Keratinocyte (primary cell): ENCODE results near the gene GALNT9. TPM values are rescaled to one million over a fixed set of nuclear protein-coding genes. Genes with fewer than 3 reads are reported as not detected.

Experiments used
- DNase-seq: peaks from one replicate; pipeline ENCODE4 v3.0.0-alpha.2; 2011; ENCODE audit warnings: low read depth, missing footprints, low spot score
- FAIRE-seq: peaks from 2 replicates; lab custom pipeline; 2011; peaks lifted over from hg19 to GRCh38; lab: Jason Lieb, UNC
- H2AFZ ChIP-seq: 2 replicates; pipeline ENCODE4 v1.6.0; 2012; ENCODE audit warnings: low read length, control low read depth, inconsistent platforms; ENCODE audit not compliant: control insufficient read depth
- H3K27ac ChIP-seq: 2 replicates; pipeline ENCODE4 v1.5.1; 2011; ENCODE audit warnings: low read length; ENCODE audit not compliant: control insufficient read depth, insufficient read depth
- H3K27me3 ChIP-seq: 3 replicates; pipeline ENCODE4 v1.6.0; 2011; ENCODE audit warnings: low read length; ENCODE audit not compliant: control insufficient read depth, insufficient read depth; ENCODE audit errors: extremely low read depth
- H3K36me3 ChIP-seq, 2 experiments: 2 replicates in 1 of 2; 3 replicates in 1 of 2; pipeline ENCODE4 v1.5.1; 2011; ENCODE audit warnings: low read length in 2 of 2, mild to moderate bottlenecking in 1 of 2; ENCODE audit not compliant: control insufficient read depth in 2 of 2, insufficient read depth in 2 of 2; ENCODE audit errors: extremely low read depth in 1 of 2
- H3K4me1 ChIP-seq: 3 replicates; pipeline ENCODE4 v1.5.1; 2011; ENCODE audit warnings: low read length; ENCODE audit not compliant: control insufficient read depth, insufficient read depth; ENCODE audit errors: extremely low read depth
- H3K4me2 ChIP-seq: 3 replicates; pipeline ENCODE4 v1.6.0; 2011; ENCODE audit warnings: low read depth, low read length; ENCODE audit not compliant: control insufficient read depth, insufficient read depth; ENCODE audit errors: extremely low read depth
- H3K4me3 ChIP-seq, 3 experiments: fragments of 200-600 bp in 1 of 3; sonication (generic) in 1 of 3; 2 replicates in 2 of 3; 3 replicates in 1 of 3; pipeline ENCODE4 v1.5.1; 2011 to 2016; ENCODE audit warnings: low read length in 3 of 3, mild to moderate bottlenecking in 3 of 3, control low read depth in 2 of 3, inconsistent platforms in 1 of 3, low read depth in 1 of 3, mixed read lengths in 1 of 3, mixed run types in 1 of 3, moderate library complexity in 1 of 3; ENCODE audit not compliant: control insufficient read depth in 2 of 3, insufficient read depth in 2 of 3; ENCODE audit errors: extremely low read depth in 1 of 3
- H3K79me2 ChIP-seq: 2 replicates; pipeline ENCODE4 v1.6.0; 2012; ENCODE audit warnings: low read length; ENCODE audit not compliant: control insufficient read depth, insufficient read depth
- H3K9ac ChIP-seq: 3 replicates; pipeline ENCODE4 v1.6.0; 2011; ENCODE audit warnings: low read length; ENCODE audit not compliant: control insufficient read depth, insufficient read depth; ENCODE audit errors: extremely low read depth
- H3K9me1 ChIP-seq: 3 replicates; pipeline ENCODE4 v1.6.0; 2011; ENCODE audit warnings: low read length; ENCODE audit not compliant: control insufficient read depth, insufficient read depth; ENCODE audit errors: extremely low read depth
- H3K9me3 ChIP-seq: 2 replicates; pipeline ENCODE4 v1.5.1; 2012; ENCODE audit warnings: low read depth, low read length; ENCODE audit not compliant: control insufficient read depth
- H4K20me1 ChIP-seq: 3 replicates; pipeline ENCODE4 v1.6.0; 2011; ENCODE audit warnings: low read length; ENCODE audit not compliant: control insufficient read depth, insufficient read depth; ENCODE audit errors: extremely low read depth
- CTCF ChIP-seq, 3 experiments: IDR thresholded peaks in 1 of 3; conservative IDR thresholded peaks in 1 of 3; optimal IDR thresholded peaks in 1 of 3; 2 replicates in 2 of 3; 3 replicates in 1 of 3; pipeline versions ENCODE3 to v1.5.1; 2011; ENCODE audit warnings: low read length in 3 of 3, mild to moderate bottlenecking in 3 of 3, moderate library complexity in 2 of 3, control low read depth in 1 of 3, inconsistent platforms in 1 of 3; ENCODE audit not compliant: insufficient read depth in 2 of 3; ENCODE audit errors: extremely low read depth in 1 of 3
- EZH2 ChIP-seq: IDR thresholded peaks from one replicate; pipeline ENCODE4 v1.6.1; 2012; ENCODE audit warnings: inconsistent platforms, mild to moderate bottlenecking, low read length, moderate library complexity
- dilution Hi-C: fragments of 300-500 bp; cut with MboI; formaldehyde crosslinking; loops from one replicate; pipeline ENCODE4 v1.7.0; 2020; ENCODE audit warnings: low sequenced_read_pairs; ENCODE audit not compliant: extremely low pct_ligation_motif_present
- polyA plus RNA-seq, 5 experiments: library from polyadenylated mRNA; depleted of rRNA in 3 of 5; stranded (reverse) in 3 of 5; stranded (forward) in 1 of 5; unstranded in 1 of 5; fragments of >200 nt; gene quantifications; 1 replicate in 1 of 5; 2 replicates in 3 of 5; 3 replicates in 1 of 5; pipeline versions ENCODE4 v1.2.1 to v1.2.3, GENCODE V29; 2011 to 2012; ENCODE audit warnings: missing spikeins in 2 of 5, low read depth in 1 of 5, low replicate concordance in 1 of 5

GALNT9 gene
- polyA plus RNA-seq, 1 donor (not counting 4 experiments of a cell fraction or from before 2014, with no cell fraction given), result not detected

DNA sequence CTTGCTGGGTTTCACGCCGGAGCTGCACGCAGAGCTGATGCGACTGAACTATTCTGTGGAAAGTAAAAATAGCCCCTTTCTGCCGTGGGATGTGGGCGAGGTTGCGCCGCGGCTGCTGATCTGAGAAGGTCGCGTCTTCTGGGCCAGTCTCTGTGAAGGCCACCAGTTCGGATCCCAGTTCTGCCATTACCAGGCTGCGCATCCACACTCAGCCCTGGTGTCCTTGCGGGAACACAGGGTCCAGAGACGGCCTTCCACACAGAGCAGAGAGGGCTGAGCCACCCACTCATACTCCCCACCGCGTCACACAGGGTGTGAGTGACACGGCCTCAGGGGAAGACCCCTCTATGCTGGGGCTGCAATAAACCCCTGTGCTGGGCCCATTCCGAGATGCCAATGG is 13.9 kb downstream of the GALNT9 start:
- Histone ChIP-seq H3K9ac (no peak overlapping the region), H2AFZ (no peak overlapping the region), H3K79me2 (no peaks in the 10 kb centered on the region), H3K27me3 (no peaks in the 10 kb centered on the region), H4K20me1 (no peaks in the 10 kb centered on the region), H3K4me3 (no peak overlapping the region), H3K36me3 (no peaks in the 10 kb centered on the region), H3K27ac (no peak overlapping the region), H3K9me3 (peaks cover 12% of the 10 kb centered on the region), H3K9me1 (no peaks in the 10 kb centered on the region), H3K4me2 (no peak overlapping the region), H3K4me1 (no peaks in the 10 kb centered on the region)
- dilution Hi-C loops, result no loop called here
- DNase-seq (no peak), FAIRE-seq (no peak)
- TF ChIP-seq EZH2 (no peak), CTCF (optimal IDR thresholded peaks at IDR 0.05 in 1 of 3, IDR thresholded peaks at IDR 0.05 in 1 of 3, conservative IDR thresholded peaks at IDR 0.05 in 1 of 3; ENCODE audit: extremely low read depth in 1 of 3, insufficient read depth in 2 of 3, low read length in 3 of 3) (no peak)

DNA sequence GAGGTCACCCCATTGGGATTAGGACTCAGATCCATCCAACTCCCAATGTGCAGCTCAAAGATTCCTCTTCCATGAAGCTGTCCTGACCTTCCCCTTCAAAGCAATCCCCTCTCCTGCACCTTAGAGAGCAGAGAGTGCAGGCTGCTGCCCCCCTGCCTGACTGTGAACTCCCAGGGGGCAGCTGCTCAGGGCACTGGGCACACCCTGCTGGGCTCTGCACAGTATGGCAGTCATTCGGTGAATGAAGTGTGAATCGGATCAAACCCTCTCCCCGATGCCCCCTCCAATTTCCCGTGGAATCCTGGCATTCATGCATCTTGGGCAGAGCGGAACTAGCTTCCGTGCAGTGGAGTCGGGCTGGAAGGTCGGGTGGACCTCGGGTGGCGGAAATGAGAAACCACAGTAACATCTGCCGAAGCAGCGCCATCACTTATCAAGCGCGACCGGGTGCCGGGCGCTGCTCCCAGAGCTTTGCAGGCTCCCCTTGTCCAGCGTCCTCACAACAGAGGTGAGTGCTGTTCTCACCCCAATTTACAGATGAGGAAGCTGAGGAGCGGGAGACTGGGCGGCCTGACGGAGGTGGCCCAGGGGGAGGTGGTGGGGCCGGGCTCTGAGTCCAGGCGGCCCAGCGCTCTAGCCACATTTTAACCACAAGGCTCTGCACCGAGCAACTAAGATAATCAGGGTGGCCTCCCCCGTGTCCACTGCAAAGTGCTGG is 14.7 kb downstream of the GALNT9 start:
- Histone ChIP-seq H3K27me3 (no peaks in the 10 kb centered on the region), H3K4me2 (no peak overlapping the region), H3K9me3 (peaks cover 12% of the 10 kb centered on the region), H3K27ac (no peak overlapping the region), H3K9ac (no peak overlapping the region), H3K4me1 (no peaks in the 10 kb centered on the region), H3K9me1 (no peaks in the 10 kb centered on the region), H3K79me2 (no peaks in the 10 kb centered on the region), H4K20me1 (no peaks in the 10 kb centered on the region), H3K36me3 (no peaks in the 10 kb centered on the region), H2AFZ (no peak overlapping the region), H3K4me3 (no peak overlapping the region)
- FAIRE-seq (no peak), DNase-seq (no peak)
- no peak for TF ChIP-seq CTCF (optimal IDR thresholded peaks at IDR 0.05 in 1 of 3, IDR thresholded peaks at IDR 0.05 in 1 of 3, conservative IDR thresholded peaks at IDR 0.05 in 1 of 3; ENCODE audit: extremely low read depth in 1 of 3, insufficient read depth in 2 of 3, low read length in 3 of 3)
- TF ChIP-seq EZH2, result no peak
- dilution Hi-C loops, result no loop called here
